DMS 273 (cell line): ENCODE data around the gene CCM2.

ENCODE experiments used
- DNase-seq: peaks from one replicate; lab custom pipeline; 2025; ENCODE audit not compliant: unreplicated experiment; lab: John Stamatoyannopoulos, UW

CCM2 gene

DNA sequence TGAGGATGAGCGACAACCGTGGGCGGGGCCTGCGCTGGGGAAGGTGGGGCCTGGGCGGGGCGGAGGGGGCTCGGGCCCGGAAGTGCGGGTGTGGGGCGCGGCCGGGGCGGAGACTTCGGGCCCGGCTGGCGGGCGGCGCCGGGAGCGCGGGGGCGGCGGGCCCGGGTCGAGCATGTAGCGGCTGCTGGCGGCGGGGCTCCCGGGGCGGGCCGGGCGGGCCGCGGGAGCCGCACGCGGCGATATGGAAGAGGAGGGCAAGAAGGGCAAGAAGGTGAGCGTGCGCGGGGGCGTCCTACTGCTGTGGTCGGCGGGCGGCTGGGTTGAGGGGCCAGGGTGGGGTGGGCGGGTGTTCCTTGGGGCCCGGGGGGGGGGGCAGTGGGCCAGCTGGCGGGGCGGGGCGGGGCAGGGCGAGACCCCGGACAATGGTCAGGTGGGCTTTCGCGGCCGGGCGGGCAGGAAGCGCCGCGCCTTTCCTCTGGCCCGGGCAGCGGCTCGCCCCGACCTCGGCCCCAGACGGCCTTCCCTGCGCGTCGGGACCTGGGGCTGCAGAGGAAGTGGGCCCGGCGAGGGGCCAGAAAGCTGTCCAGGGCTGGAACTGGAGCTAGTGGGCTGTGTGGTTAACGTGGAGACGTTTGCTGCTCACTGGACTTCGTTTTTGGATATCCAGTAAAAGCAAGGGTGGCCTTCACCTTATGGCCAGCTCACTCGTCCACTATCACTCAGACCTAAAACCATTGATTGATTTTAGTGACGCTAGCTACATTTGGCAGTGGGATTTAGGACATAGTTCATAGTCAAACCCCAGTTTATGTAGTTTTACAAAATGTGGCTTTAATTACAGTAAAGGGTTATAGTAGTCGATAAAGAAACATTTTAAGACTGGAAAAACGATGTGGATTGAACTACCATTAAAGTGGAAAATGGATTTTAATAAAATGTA is at the start of gene CCM2:
Gene CCM2, plus strand, starts transcription at position 109 of the 940 bp plus-strand sequence. Its CDS starts 133 bp downstream, at position 242.
- peak; percentile 70 for DNase-seq

DNA sequence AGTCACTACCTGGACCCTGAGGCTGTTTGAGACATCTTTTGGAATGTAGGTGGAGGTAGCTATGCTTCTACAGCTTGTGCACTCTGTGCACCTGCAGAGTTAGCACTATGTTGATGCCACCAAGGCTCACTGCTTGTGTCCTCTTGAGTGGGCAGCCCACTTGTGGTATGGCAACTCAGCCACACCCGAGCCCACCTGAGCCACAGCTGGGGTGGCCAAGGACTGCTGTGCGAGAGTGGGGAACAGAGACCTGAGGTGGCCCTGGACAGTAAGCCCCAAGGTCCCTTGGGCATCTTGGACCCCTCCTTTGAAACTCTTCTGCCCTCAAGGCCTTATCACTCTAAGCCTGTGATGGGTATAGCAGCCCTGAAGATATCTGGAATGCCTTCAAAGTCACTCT is 46.8 kb upstream of the CCM2 start:
- DNase-seq: no peak

DNA sequence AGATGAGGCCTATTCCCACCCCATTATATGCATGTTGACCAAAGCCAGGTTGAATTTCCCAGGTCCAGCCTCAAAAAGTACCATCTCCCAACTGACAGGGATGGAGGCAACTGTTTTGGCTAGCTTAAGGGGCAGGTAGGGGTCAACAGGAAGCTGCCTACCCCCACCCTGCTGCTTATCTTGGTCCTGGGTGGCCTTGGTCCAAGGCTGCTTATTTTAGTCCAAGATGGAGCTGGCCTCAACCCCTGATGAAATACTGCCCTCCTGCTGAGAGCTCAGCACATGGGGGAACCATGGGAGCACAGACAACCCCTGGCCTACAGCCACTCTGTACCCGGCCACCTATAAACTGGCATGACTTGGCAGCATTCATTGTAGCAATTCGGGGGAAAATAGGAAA is 44.3 kb upstream of the CCM2 start:
- no peak for DNase-seq

DNA sequence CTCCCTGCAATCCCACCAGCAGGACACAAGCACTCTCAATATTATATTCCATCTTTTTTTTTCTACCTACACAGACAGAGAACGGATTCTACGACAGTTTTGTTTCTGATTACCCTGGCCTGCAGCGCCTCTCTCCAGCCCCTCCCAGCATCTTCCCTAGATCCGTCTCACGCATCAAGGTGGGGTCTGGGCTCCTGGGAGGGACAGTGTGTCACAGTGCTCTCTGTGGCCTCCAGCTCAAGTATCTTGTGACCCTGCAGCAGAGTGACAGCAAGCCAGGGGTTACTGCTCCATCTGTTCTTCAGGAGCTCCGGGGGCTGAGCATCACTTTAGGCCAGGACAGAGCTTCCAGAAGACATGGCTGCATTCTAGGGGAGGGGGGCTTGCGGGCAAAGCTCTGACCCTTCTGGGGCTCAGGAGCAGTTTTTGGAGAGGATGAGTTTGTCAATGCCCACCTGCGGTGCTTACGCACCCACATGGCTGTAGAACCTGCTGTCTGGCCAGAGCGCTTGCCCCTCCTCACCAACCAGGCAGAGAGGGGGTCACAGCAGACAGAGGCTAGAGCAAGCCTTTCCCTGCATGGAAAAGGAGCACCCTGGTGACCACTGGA is 43.7 kb upstream of the CCM2 start:
- DNase-seq: no peak

DNA sequence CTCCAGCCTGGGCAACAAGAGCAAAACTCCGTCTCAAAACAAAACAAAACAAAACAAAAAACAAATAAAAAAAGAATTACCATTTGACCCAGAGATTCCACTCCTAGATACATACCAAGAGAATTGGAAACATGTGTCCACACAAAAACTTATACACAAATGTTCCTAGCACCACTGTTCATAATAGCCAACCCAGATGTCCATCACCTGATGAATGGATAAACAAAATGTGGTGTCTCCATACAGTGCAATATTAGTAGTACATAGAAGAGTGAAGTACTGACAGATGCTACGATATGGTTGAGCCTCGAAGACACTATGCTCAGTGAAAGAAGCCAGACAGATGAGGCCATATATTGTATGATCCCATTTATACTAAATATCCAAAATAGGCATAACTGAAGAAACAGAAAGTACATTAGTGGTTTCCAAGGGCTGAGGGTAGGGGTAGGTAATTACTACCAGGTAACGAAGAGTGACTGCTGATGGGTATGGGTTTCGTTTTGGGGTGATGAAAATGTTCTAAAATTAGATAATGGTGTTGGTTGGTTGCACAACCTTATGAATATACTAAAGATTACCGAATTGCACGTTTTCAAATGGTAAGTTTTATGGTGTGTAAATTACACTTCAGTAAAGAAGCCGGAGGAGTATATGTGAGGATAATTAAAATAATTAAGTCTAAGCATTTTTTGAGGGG is 41.2 kb upstream of the CCM2 start:
- DNase-seq: no peak

DNA sequence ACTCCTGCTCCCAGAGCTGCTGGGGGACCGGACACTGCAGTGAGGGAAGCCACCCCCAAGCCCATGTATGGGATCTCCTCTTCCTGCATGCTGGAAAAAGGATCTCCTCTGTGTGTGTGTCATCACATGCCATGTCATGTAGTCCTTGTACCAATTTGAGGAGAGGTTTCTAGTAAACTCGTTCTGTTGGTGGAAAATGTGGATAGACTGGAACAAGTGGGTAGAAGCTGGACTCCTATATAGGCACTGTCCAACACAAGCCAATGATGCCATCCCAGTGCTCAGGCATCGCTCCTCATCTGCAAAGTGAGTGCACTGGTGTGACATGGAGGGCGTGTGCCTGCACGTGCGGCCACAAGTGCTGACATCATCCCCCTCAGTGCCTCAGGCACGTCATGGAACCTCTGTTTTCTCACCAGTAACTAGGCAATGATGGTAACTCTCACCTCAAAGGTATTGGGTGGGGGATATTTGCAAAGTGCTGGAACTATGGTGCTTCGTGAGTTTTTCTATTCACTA is 40.5 kb upstream of the CCM2 start:
- no peak for DNase-seq

DNA sequence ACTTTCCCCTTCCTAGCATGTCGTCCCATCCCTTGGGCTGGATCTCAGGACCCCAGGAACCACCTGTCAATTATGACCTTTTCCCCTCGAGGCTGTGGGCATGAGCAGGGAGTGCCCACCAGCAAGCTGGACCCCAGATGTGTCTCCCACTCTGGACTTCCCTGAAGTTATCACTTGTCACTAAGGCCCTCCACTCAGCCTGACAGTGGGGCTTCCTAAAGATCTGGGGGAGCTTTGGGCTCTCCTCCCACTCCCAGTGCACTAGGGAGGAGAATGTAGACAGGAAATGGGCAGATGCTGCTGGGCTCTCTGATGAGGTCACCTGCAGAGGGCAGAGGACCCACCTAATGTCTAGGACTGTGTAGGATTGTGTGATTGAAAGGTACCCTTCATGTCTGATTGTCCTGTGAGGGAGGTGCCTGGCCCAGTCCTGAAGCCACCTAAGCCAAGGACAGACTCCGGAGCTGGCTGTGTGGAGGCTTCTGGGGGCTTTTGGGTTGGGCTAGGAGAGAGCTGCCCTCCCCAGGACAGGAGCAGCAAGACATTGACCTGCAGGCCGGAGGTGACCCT is 39.9 kb upstream of the CCM2 start:
- DNase-seq: no peak

DNA sequence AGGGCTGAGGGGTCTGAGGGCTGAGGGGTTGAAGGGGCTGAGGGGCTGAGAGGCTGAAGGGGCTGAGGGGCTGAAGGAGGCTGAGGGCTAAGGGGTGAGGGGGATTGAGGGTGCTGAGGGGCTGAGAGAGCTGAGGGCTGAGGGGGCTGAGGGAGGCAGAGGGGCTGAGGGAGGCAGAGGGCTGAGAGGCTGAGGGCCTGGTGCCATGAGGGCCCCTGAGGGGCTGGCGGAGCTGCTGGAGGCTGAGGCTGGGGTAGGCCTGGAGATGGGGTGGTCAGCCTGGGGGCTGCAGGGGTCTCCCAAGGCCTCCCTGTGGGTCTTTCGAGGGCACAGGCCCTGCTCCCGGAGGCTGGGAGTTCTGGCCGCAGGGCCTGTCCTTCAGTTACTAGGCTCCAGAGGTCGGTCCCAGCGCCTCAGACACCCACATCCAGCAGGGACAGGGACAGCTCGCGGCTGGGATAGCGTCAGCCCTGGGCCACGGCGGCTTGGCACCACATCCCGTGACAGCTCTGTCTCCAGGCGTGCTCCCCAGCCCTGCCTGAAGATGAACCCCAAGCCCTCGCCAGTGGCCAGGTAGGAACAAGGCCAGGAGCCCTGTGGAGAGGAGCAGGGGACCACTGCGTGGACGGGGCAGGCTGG is 38.0 kb upstream of the CCM2 start:
- DNase-seq: no peak

DNA sequence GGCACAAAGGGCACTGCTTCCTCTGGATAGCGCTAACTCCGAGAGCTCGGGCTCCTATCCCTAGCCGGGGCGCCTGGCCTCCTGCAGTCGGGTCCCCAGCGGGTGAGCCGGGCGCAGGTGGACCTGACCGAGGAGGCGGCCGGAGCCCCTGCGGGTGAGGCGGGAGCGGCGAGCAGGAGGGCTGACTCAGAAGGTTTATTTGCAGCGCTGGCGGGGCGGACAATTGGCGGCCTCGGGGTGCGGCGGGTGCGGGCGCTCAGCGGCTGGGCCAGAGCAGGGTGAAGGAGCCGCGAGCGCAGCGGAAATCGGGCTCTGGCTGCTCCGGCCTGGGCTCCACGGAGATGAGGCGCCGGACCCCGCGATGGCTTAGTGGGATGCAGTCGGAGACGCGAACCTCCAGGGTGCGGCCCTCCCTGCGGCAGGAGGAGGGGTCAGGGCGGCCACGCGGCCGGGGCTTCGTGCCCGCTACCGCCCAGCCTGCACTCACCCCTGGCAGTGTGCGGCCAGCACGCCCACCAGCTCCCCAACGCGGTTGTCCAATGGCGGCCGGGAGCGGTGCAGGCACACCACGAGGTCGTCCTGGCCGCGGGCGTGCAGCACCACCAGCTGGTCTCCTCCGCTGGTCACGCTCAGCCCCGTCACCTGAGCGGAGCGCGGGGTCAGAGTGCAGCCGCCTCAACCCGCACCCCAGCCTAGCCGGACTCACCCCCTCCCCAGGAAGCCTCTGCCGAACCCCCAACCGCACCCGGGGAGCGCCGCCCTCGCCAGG is 37.3 kb upstream of the CCM2 start:
- DNase-seq: no peak

DNA sequence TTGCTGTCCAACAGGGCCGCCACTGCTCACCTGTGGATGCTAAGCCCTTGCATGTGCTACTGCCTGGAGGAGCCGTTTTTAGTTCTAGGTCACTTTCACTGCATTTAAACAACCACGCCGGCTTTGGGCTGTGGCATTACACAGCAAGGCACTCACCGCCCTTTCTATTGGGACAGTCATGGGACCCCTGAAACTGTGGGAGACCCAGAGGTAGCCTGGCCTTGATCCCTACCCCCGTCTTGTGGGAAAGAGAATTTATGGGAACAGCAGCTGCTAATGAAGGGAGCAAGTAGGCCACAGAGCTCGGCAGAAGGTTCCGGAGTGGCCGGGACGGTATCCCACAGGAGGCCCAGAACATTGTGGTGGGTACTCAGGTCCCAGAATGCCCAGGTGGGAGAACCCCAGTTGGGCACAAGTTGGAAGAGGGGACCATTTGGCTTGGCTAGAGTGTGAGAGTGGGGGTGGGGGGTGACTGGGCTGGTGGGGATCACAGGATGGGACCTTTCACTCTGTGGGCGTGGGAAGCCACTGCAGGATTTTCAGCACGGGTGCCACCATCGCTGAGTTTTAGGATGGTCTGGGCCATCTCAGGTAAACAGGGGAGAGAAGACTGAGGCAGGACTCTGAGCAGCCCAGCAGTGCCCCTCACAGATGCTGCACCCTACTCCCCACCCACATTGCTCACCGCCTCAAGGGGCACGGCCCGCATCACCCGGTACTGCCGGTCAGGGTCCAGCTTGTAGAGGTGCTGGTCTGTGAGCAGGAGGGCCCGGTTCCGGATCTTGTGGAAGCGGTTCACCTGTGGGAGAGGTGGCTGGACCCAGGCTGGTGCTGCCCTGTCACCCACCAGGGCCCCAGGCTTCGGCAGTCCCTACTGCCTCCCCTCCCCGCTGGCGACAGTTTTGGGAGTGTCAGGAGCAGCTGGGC is 36.4 kb upstream of the CCM2 start:
- DNase-seq: no peak

DNA sequence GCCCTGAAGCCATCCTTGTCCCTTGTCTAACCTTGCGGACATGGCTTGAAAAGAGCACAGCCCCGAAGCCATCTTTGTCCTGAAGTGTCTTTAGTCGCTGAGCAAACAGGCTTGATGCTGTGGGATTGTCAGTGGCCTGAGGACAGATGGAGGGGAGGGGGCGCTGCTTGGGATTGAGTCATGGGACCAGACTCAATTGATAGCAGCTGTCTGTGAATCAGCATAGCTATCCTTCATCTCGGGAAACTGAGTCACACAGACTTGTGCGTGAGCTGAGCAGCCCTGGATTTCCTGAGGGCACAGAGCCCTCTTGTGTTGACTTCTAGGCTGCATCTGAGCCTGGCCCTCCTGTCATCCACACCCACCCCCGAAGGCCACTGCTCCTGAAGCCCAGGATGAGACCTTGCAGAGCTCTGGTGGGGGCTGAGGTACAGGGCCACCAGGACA is 35.6 kb upstream of the CCM2 start:
- peak; percentile 68 for DNase-seq

DNA sequence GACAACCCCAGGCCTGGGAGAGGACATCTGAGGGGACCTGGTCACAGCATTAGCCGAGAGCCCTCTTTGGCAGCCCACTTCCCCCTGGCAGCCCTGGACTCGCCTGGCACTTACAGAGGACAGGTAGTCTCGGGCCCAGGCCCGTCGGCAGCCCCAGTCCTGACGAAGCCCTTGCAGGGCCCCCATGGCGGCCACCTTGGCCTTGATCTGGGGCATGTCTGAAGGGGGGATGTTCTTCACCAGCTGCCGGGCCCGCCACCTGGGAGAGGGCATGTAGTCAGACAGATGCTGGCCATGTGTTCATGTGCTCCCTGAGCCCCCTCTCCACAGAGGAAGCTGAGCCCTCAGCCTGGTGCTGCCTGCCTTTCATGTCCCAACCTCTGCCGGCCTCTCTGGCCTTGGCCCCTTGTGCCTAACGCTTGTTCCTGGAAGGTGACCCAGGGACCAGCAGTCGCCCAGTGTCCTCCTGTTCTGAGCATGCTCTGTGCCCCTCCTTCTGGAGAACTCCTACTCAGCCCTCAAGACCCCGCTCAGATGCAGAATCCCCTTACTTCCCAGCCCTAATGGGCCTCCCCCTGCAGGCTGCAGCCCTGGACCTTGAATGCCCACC is 35.1 kb upstream of the CCM2 start:
- DNase-seq: no peak

DNA sequence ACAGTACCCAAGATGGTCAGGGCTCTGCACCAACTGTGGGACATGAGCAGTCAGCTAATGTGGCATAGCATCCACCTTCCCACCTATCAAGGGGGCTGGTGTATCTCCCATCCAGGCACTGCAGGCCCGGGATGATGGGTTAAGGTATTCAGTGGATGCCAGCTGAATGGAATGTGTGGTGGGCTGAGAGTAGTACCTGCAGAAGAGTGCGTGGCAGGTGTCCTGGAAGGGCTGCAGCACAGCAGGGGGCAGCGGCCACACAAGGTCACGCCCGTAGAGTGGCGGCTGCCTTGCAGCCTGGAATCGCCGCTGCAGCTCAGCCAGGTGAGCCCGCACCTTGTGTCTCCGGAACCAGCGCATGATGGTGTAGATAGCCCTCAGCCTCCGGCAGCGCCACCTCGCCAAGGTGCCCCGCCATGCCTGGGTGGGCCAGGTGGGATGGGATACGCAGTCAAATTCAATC is 34.5 kb upstream of the CCM2 start:
- DNase-seq: no peak

DNA sequence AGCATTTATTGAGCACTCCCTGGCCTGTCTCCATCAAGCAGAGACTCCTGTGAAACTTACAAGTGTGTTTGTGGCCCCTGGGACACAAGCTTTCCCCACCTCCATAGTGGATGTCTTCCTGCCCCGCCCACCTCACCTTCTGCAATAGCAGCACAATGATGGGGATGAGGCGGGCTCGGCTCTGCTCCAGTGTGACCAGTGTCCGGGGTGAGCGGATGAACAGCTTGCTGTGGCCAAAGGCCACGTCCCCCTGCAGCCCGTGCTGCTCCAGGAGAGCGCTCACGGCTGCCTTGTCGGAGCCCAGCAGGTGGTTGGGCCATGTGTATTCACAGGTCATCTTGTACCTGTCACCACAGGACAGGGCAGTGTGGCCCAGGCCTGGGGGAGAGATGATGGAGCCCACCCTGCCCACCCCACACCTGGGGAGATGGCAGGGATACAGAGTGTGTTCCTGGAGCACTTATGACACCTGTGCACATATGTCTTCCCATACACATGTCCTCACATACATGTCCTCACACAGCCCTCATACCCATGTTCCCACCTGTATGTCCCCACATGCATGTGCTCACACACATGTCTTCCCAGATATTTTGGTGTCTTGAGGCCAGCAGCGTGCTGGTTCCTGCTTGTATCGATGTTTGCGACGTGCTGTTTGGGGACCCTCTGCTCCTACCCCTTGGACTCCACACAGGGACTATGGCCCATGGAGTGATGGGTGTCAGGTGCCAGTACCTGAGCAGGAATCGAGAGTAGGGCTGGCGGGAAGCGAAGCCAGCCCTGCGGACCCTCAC is 33.9 kb upstream of the CCM2 start:
- DNase-seq: no peak

DNA sequence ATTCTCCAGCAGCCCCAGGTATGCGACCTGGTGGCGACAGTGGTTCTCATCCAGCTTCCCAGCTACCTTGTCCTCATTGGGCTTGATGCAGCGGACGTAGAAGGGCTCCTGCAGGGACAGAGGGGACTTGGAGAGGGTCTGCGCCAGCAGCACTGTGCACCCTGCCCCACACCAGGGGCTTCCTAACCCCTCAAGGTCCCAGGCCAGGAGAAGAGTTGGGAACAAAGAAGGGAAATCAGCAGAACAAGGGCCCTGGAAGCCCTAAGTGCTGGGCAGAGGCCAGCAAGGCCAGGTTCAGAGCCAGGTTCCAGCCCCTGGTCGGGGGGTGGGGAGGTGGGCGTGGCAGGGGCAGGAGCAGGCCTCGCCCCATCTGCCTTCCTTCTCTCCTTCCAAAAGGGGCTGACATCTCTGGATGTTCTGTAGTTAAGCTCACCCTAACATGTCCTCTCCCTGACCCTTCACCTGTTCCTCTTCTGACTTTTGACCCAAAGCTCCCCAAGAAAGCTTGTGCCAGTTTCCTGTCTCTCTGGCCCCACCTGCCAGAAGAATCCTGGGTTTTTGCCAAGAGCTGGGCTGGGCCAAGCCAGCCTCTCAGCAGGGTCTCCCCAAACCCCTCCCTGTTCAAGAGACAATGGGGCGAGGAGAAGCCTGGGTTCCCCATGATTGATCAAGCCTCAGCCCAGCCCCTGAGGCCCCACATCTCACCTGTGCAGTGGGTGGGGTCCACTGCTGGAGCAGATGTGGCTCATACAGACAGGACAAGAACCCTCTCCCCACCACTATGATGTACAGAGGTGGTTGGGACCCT is 33.1 kb upstream of the CCM2 start:
- DNase-seq: no peak

DNA sequence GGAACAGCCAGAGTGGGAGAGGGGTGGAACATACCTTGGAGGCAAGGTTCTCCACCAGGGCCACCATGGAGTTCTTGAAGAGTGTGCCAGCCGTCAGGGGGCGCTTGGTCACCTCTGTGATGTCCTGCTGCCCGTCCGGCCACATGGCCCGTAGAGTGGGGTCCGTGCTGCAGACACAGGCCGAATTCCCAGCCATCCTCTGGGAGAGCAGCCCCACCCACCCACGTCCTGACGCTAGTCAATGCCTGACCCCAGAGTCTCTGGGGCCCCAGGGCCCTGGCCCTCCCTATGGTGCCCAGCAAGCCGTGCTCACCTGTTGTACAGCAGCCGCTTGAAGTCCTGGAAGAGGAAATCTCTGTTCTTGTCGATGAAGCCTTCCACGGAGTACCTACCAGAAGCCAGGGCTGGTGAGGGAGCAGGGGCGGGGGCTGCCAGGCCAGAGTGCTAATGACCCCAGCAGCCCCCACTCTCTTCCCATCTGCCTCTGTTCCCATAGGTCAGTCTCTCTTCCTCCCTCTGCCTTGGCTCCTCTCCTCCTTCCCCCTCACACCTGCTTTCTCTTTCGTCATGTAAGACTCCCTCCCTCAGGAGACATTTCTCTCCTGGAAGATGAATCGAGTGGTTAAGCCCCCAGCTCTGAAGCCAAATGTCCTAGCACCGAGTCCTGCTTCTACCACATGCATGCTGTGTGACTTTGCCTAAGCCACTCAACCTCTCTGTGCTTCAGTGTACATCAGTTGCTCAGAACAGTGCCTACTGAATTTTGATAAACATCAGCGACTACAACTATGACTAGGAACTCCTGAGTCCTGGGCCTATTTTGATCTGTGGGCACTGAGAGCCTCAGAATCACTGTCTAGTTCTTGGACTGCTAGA is 32.2 kb upstream of the CCM2 start:
- no peak for DNase-seq
